Astrocyte (in vitro differentiated cells and primary cell): ENCODE measurements around the gene UBTD2. TPM values are rescaled to one million over a fixed set of nuclear protein-coding genes. Genes with fewer than 3 reads are reported as not detected.

Experiments used
- DNase-seq: peaks from one replicate; pipeline ENCODE4 v3.0.0-alpha.2; 2010; ENCODE audit warnings: low read depth
- FAIRE-seq: peaks from 2 replicates; lab custom pipeline; 2011; peaks lifted over from hg19 to GRCh38; lab: Jason Lieb, UNC
- H2AFZ ChIP-seq: 2 replicates; pipeline ENCODE4 v1.6.0; 2012; ENCODE audit warnings: low read depth, low read length, inconsistent platforms
- H3K27ac ChIP-seq: 2 replicates; pipeline ENCODE4 v1.5.1; 2011; ENCODE audit warnings: low read depth, low read length, inconsistent platforms
- H3K27me3 ChIP-seq: 2 replicates; pipeline ENCODE4 v1.6.0; 2011; ENCODE audit warnings: low read length, inconsistent platforms; ENCODE audit not compliant: insufficient read depth
- H3K36me3 ChIP-seq: 2 replicates; pipeline ENCODE4 v1.5.1; 2011; ENCODE audit warnings: low read length, inconsistent platforms; ENCODE audit not compliant: insufficient read depth
- H3K4me1 ChIP-seq: 2 replicates; pipeline ENCODE4 v1.5.1; 2011; ENCODE audit warnings: low read length, inconsistent platforms; ENCODE audit not compliant: insufficient read depth
- H3K4me2 ChIP-seq: 2 replicates; pipeline ENCODE4 v1.6.0; 2012; ENCODE audit warnings: low read length, inconsistent platforms
- H3K4me3 ChIP-seq: 2 replicates; pipeline ENCODE4 v1.5.1; 2011; ENCODE audit warnings: low read depth, mild to moderate bottlenecking, low read length, inconsistent platforms; ENCODE audit not compliant: insufficient read depth
- H3K79me2 ChIP-seq: 2 replicates; pipeline ENCODE4 v1.6.0; 2012; ENCODE audit warnings: mild to moderate bottlenecking, low read length, inconsistent platforms; ENCODE audit not compliant: insufficient read depth
- H3K9ac ChIP-seq: 2 replicates; pipeline ENCODE4 v1.6.0; 2012; ENCODE audit warnings: mild to moderate bottlenecking, low read length, inconsistent platforms
- H3K9me3 ChIP-seq: 2 replicates; pipeline ENCODE4 v1.5.1; 2012; ENCODE audit warnings: low read depth, mild to moderate bottlenecking, low read length, inconsistent platforms; ENCODE audit not compliant: insufficient read depth
- H4K20me1 ChIP-seq: 2 replicates; pipeline ENCODE4 v1.6.0; 2012; ENCODE audit warnings: low read length, inconsistent platforms; ENCODE audit not compliant: insufficient read depth
- H3K27ac Mint-ChIP-seq: one replicate; pipeline ENCODE4 v1.8.0; 2021; ENCODE audit warnings: mild to moderate bottlenecking, mixed read lengths; ENCODE audit not compliant: unreplicated experiment
- H3K27me3 Mint-ChIP-seq: one replicate; pipeline ENCODE4 v1.8.0; 2021; ENCODE audit warnings: low read depth, mixed read lengths; ENCODE audit not compliant: unreplicated experiment
- H3K36me3 Mint-ChIP-seq: one replicate; pipeline ENCODE4 v1.8.0; 2021; ENCODE audit warnings: low read depth, mixed read lengths; ENCODE audit not compliant: unreplicated experiment
- H3K4me1 Mint-ChIP-seq: one replicate; pipeline ENCODE4 v1.8.0; 2021; ENCODE audit warnings: low read depth, mixed read lengths; ENCODE audit not compliant: unreplicated experiment
- H3K4me3 Mint-ChIP-seq: one replicate; pipeline ENCODE4 v1.8.0; 2021; ENCODE audit warnings: mild to moderate bottlenecking, moderate library complexity, mixed read lengths; ENCODE audit not compliant: unreplicated experiment
- H3K9me3 Mint-ChIP-seq: one replicate; pipeline ENCODE4 v1.8.0; 2021; ENCODE audit warnings: mild to moderate bottlenecking, mixed read lengths; ENCODE audit not compliant: unreplicated experiment
- CTCF ChIP-seq: IDR thresholded peaks from 2 replicates; pipeline ENCODE4 v1.5.1; 2011; ENCODE audit warnings: low read depth, mild to moderate bottlenecking, inconsistent platforms, low read length, moderate library complexity; ENCODE audit not compliant: insufficient read depth
- EZH2 ChIP-seq: IDR thresholded peaks from 2 replicates; pipeline ENCODE4 v1.6.1; 2012; ENCODE audit warnings: mild to moderate bottlenecking, low read length, inconsistent platforms; ENCODE audit not compliant: insufficient read depth
- total RNA-seq: library from RNA; stranded (reverse); gene quantifications from 2 replicates; pipeline ENCODE4 v1.2.1, GENCODE V29; 2021

UBTD2 gene
- total RNA-seq, 1 donor from 2014 or later: 34.2 TPM

GRCh38 chr5:172216345-172216744, 67.2 kb downstream of the UBTD2 start:
- Histone ChIP-seq H2AFZ (no peak overlapping the region), H3K4me1 (no peaks in the 10 kb centered on the region), H3K27me3 (no peaks in the 10 kb centered on the region), H4K20me1 (peaks cover 49% of the 10 kb centered on the region), H3K9me3 (peaks cover 3% of the 10 kb centered on the region), H3K79me2 (peaks cover 55% of the 10 kb centered on the region), H3K4me2 (no peak overlapping the region), H3K27ac (no peak overlapping the region), H3K4me3 (no peak overlapping the region), H3K9ac (no peak overlapping the region), H3K36me3 (peaks cover 19% of the 10 kb centered on the region)
- FAIRE-seq: no peak
- TF ChIP-seq CTCF (no peak), EZH2 (no peak)
- no peak for DNase-seq
- Mint-ChIP-seq H3K4me1 (peaks cover 7% of the 10 kb centered on the region), H3K9me3 (no peaks in the 10 kb centered on the region), H3K4me3 (no peak overlapping the region), H3K36me3 (peaks cover 19% of the 10 kb centered on the region), H3K27me3 (no peaks in the 10 kb centered on the region), H3K27ac (no peak overlapping the region)

GRCh38 chr5:172213126-172213525, 70.4 kb downstream of the UBTD2 start:
- Mint-ChIP-seq H3K36me3 (peaks cover 14% of the 10 kb centered on the region), H3K9me3 (no peaks in the 10 kb centered on the region), H3K4me3 (no peak overlapping the region), H3K27me3 (no peaks in the 10 kb centered on the region), H3K4me1 (peaks cover 7% of the 10 kb centered on the region), H3K27ac (no peak overlapping the region)
- Histone ChIP-seq H3K27ac (no peak overlapping the region), H3K27me3 (no peaks in the 10 kb centered on the region), H3K9ac (no peak overlapping the region), H3K36me3 (peaks cover 26% of the 10 kb centered on the region), H2AFZ (no peak overlapping the region), H3K9me3 (no peaks in the 10 kb centered on the region), H3K4me2 (no peak overlapping the region), H3K4me1 (no peaks in the 10 kb centered on the region), H4K20me1 (peaks cover 45% of the 10 kb centered on the region), H3K4me3 (no peak overlapping the region), H3K79me2 (peaks cover 34% of the 10 kb centered on the region)
- no peak for FAIRE-seq
- TF ChIP-seq CTCF (no peak), EZH2 (no peak)
- DNase-seq: no peak

GRCh38 chr5:172211676-172212075, 71.9 kb downstream of the UBTD2 start:
- Histone ChIP-seq H4K20me1 (peaks cover 40% of the 10 kb centered on the region), H3K36me3 (peaks cover 23% of the 10 kb centered on the region), H2AFZ (no peak overlapping the region), H3K4me2 (no peak overlapping the region), H3K9ac (no peak overlapping the region), H3K4me3 (no peak overlapping the region), H3K79me2 (peaks cover 22% of the 10 kb centered on the region), H3K9me3 (no peaks in the 10 kb centered on the region), H3K27me3 (no peaks in the 10 kb centered on the region), H3K4me1 (no peaks in the 10 kb centered on the region), H3K27ac (no peak overlapping the region)
- TF ChIP-seq CTCF (no peak), EZH2 (no peak)
- DNase-seq (no peak), FAIRE-seq (no peak)
- H3K9me3 Mint-ChIP-seq: no peaks in the 10 kb centered on the region
- peaks cover 7% of the 10 kb centered on the region for H3K4me1 Mint-ChIP-seq
- peaks cover 10% of the 10 kb centered on the region for H3K36me3 Mint-ChIP-seq
- no peaks in the 10 kb centered on the region for H3K27me3 Mint-ChIP-seq
- H3K4me3 Mint-ChIP-seq: no peak overlapping the region
- H3K27ac Mint-ChIP-seq: no peak overlapping the region
